Uterus (tissue), 2 donors: ENCODE data around the gene SLC44A3.

Experiments
- POLR2A ChIP-seq, 2 donors: fragments of 450-650 bp; IDR thresholded peaks; one replicate each; pipeline ENCODE4 v1.6.1; 2016; ENCODE audit warnings: antibody characterized with exemption in 2 of 2, mild to moderate bottlenecking in 1 of 2, moderate library complexity in 1 of 2
- TF ChIP-seq, protein P1 (sequence below), 4 experiments: fragments of 200-600 bp in 2 of 4; fragments of 450-650 bp in 2 of 4; sonication (generic) in 2 of 4; IDR thresholded peaks; one replicate each; pipeline ENCODE4 v1.5.1; 2016 to 2019; ENCODE audit warnings: antibody characterized with exemption in 4 of 4, mild to moderate bottlenecking in 2 of 4, moderate library complexity in 1 of 4

DNA sequence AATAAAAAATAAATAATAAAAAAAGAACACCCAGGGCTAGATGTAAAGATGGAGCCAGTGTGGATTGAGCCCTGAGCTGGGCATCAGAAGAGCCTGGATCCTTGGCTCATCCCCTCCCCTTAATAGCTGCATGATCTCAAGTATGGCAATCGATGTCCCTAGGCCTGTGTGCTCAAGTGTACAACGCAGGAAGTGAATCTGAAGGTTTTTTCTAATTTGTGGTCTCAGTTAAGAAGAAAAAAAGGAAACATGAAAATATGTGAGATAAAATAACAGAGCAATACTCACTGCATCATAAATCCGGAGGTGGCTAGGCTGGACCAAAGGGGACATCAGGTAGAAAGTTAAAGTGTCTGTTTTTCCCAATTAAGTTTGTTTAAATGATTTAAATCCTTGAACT lies 47.3 kb upstream of the SLC44A3 start:
- TF ChIP-seq, protein P1, sequence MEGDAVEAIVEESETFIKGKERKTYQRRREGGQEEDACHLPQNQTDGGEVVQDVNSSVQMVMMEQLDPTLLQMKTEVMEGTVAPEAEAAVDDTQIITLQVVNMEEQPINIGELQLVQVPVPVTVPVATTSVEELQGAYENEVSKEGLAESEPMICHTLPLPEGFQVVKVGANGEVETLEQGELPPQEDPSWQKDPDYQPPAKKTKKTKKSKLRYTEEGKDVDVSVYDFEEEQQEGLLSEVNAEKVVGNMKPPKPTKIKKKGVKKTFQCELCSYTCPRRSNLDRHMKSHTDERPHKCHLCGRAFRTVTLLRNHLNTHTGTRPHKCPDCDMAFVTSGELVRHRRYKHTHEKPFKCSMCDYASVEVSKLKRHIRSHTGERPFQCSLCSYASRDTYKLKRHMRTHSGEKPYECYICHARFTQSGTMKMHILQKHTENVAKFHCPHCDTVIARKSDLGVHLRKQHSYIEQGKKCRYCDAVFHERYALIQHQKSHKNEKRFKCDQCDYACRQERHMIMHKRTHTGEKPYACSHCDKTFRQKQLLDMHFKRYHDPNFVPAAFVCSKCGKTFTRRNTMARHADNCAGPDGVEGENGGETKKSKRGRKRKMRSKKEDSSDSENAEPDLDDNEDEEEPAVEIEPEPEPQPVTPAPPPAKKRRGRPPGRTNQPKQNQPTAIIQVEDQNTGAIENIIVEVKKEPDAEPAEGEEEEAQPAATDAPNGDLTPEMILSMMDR (IDR thresholded peaks at IDR 0.05): no peak
- no peak for TF ChIP-seq POLR2A (IDR thresholded peaks at IDR 0.05)
